Caki2 (cell line): ENCODE results near the gene PTPRN. TPM values are rescaled to one million over a fixed set of nuclear protein-coding genes. Genes with fewer than 3 reads are reported as not detected.
A peak's percentile ranks its signal among the peaks of the same experiment; 100 is the strongest.
"Not testable (repeated sequence)": the region's sequence is repeated elsewhere in the genome, so short reads cannot be mapped to it uniquely, and the experiment has no call there.

ENCODE experiments used
- DNase-seq: peaks from one replicate; pipeline ENCODE4 v3.0.0-alpha.2; 2015; ENCODE audit warnings: low read depth
- in situ Hi-C: cut with HindIII; loops from 2 replicates; pipeline ENCODE4 v1.10.0; 2016; ENCODE audit warnings: low sequenced_read_pairs, low pct_unique_long_range_greater_than_20kb, mixed read lengths
- total RNA-seq: library from RNA; depleted of rRNA; stranded (reverse); fragments of >200 nt; shearing (Covaris generic); gene quantifications from 2 replicates; pipeline ENCODE4 v1.2.3, GENCODE V29; 2014; ENCODE audit warnings: low replicate concordance

Gene PTPRN
- total RNA-seq, 1 experiment from 2014 or later: not detected

DNA sequence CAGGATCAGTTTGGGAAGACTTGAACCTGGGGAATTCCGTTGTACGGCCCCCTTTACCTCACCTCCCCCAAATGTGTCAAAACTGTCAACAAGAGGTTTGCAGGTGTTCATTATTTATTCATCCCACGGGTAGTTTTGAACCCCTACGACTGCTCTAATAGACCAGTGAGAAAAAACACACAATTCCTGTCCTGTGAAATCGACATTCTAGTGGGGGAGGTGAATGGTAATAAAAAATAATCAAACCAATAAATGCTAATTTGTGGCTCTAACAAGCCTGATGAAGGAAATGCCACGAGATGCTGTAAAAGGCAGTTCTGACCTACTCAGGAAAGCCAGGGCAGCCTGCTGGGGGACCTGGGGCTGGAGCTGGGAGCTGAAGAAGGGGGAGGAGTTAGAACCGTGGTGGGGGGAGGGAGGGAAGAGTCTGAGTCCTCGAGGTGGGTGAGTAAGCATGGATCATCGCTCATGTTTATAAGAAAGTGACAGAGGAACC is 30.5 kb downstream of the PTPRN start:
- in situ Hi-C loops: no loop called here
- DNase-seq: peak; percentile 99

DNA sequence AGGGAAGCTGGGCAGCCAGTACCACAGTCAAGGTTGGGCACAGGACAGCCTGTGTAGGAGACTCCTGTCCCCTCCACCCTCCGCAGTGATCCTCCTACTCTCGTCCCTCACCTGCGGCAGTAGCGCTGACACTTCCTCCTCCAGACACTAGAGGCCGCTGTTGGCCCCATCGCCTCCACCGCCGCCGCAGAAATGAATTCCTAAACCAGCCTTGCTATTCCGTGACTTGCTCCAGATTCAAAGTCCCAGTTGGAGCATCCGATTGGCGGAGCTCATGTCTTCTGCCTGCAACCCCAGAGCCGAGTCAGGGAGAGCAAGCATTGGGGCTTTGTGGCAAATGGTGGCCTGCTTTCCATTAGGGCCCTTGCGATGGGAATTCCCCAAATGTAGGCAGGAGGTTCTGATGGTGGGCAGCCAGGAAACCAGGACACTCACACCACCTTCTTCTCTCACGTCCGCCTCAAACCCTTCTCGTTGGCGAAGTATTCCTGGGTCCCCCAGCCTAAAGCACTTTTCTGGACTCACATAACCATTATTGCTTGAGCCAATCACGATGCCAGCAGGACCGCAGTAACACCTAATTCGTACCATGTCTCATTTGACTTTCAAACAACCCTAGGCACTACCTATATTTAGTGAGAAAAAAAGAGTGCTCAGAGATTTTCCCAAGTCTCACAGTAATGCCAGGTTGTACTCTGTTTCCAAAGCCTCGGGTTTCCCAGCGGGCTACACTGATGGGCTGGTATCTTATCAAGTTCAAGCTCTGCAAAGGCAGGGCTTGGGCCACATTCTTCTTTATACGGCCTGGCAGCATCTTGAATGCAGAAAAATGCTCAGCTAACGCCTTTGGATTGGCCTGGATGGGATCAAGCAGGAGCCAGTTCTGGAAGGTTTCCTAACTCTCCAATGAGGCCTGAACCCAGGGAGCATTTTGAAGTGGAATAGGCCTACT is 31.2 kb downstream of the PTPRN start:
- in situ Hi-C loops: no loop called here
- peak; percentile 82 for DNase-seq

DNA sequence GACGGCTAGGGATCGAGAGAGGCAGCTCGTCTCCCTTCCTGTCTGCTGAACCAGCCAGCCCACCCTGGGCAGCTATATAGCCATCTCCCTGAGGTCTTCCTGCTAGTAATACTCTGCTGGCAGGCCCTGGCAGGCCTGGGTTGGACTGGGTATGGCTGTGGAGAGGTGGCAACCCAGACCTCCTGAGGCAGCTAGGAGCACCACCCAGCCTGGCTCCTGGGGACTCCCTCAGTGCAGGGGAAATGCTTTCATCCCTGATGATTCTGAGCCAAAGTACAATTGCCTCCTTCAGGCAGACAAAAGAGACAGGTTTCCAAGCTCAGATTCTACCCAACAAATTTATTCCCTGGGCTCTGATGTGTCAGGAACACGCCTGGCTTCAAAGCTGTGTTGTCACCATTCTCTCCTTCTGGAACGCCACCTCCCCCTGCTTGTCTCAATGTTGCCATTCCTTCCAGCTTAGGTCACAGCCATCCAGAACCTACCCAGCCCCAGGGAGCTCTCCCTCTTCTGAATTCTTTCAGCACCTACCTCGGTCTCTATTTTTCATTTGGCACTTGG is 34.8 kb downstream of the PTPRN start:
- peak; percentile 79 for DNase-seq
- in situ Hi-C loops: no loop called here

DNA sequence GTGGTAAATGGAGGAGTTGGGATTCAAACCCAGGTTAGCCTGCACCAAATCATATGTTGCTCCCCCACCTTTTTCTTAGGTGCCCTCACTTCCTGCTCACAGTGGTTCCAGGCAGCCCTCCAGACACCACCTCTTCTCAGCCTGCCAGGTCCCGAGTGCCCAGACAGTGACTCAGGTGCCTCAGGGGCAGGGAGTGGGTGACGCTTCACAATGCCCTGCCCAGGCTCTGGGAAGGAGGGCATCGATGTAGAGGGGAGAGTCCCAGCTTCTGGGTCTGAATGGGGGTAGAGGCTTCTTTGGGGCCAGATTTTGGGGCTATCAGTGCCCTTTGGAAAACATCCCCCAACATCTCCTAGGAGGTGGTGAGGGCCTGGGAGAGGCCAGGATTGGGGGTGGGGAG is 35.3 kb downstream of the PTPRN start:
- in situ Hi-C loops: no loop called here

DNA sequence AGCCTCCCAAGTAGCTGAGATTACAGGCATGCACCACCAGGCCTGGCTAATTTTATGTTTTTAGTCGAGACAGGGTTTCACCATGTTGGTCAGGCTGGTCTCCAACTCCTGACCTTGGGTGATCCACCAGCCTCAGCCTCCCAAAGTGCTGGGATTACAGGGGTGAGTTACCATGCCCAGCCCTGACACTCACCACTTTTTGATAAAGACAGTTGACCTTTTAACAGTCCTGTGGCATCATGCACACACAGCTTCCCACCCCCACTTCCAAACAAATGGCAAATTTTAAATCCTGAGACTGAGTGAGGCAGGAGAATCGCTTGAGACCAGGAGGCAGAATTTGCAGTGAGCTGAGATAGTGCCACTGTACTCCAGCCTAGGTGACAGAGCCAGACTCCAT is 36.2 kb downstream of the PTPRN start:
- in situ Hi-C loops: no loop called here
- no peak for DNase-seq

More for the DNA sequence above, 35.3 kb downstream of the PTPRN start:
- peak; percentile 77 for DNase-seq

DNA sequence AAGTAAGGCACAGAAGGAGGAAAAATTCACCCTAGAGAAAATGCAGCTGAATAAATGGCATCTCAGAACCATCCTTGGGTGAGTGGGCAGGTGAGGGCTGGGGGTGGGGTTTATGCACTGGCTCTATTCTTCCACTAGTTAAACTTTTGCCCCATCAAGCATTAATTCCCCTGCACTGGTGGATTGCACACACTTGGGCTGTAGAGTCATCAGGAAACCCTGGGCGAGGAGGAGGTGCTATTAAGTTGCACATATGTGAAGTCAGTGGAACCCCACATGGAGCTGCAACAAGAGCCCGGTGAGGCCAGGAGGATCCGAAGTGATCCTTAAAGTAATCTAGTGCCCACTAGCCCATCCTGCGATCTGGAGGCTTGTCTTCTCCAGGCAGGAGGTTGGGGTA is 36.8 kb downstream of the PTPRN start:
- in situ Hi-C loops: no loop called here
- no peak for DNase-seq

DNA sequence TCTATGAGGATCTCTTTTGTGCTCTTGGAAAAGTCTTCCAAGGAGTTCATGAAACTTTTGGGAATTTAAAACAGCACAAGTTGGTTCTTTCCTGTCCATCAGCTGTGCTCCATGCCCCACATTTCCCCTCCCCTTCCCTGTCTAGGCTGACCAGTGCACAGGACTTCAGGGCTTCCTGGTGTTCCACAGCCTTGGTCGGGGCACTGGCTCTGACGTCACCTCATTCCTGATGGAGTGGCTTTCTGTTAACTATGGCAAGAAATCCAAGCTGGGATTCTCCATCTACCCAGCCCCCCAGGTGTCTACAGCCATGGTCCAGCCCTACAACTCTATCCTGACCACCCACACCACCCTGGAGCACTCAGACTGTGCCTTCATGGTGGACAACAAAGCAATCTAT is 38.2 kb downstream of the PTPRN start:
- in situ Hi-C loops: no loop called here
- DNase-seq: no peak

DNA sequence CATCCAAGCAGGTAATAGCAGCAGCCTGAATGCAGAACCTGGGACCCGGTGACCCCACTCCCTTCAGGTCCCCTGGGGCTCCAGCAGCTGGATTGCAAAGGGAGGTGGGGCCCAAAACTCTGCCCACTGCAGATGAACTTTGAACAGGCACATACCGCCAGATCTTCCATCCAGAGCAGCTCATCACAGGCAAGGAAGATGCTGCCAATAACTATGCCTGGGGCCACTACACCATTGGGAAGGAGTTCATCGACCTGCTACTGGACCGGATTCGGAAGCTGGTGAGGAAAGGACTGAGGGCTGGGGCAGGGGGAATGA is 39.2 kb downstream of the PTPRN start:
- no peak for DNase-seq
- in situ Hi-C loops: no loop called here

DNA sequence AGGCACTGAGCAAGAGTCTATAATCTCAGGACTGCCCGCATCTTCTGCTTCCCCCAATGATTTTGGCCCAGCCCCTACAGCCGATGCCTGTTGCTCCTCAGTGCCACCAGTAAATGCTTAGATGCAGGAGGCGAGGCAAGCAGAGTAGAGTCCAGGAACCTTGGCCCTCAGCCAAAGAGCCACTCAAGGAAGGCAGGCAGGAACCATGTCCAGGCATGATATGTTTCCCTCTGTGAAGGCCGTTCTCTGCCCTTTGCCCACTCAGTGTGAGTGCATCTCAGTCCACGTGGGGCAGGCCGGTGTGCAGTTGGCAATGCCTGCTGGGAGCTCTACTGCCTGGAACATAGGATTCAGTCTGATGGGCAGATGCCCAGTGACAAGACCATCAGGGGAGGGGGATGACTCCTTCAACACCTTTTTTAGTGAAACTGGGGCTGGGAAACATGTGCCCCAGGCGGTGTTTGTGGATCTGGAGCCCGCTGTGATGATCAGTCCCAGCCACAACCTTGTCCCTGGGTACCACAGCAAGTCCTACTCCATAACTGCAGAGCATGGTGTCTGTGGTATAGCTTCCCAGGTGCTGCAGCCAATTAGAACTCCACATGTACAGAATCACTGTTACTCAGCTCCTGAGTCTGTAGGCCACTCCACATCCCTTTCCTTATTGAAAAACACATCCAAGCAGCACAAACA is 39.7 kb downstream of the PTPRN start:
- in situ Hi-C loops: no loop called here
- peak; percentile 67 for DNase-seq

DNA sequence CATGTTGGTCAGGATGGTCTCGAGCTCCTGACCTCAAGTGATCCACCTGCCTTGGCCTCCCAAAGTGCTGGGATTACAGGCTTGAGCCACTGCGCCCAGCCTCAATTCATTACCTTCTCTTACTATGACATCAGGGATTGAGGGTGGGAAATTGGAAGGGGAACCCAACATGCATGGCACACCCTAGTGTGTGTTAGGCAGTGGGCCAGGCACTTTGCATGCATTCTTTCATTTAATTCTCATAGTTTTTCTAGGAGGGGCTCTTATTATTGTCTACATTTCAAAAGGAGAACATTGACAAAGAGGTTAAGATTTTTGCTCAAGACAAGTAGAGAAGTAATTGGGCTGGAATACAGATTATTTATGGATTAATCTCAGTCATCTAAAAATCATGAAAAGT is 40.9 kb downstream of the PTPRN start:
- in situ Hi-C loops: no loop called here
- no peak for DNase-seq

DNA sequence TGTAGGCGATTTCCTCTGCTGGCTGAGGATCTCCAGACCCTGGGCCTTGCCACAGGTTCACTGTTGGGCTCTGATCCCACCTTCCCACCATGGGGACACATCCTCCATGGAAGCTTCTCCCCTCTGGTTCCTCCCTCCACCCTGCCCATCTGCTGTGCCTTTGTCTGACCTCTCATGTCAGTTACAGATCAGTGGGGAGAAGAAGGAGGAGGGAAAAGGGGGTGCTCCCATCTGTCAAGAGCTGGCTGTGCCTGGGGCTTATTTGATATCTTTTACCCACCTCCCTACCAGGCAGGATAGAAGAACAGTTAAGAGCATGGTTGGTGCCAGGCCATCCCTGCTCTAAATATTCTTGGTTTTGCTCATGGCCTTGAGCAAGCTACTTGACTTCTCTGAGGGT is 42.3 kb downstream of the PTPRN start:
- in situ Hi-C loops: no loop called here

DNA sequence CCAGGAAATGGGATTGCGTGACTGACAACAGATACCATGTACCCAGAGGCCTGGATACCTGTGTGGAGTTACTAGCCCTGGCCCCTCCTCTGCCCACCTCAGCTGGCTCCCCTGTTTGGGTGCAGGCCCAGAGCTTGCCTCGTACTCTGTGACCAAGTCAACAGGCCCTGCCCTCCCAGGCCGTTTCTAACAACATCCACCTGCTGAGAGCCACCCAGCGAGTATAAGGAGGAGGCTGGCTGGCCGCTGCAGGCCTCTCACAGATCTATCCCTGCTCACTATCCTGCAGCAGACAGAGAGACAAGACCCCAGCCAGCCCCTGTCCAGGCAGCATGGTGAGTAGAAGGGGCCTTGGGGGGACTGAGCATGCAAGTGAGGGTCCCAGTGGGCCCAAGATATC is 43.0 kb downstream of the PTPRN start:
- in situ Hi-C loops: no loop called here

More for the DNA sequence above, 42.3 kb downstream of the PTPRN start:
- no peak for DNase-seq

DNA sequence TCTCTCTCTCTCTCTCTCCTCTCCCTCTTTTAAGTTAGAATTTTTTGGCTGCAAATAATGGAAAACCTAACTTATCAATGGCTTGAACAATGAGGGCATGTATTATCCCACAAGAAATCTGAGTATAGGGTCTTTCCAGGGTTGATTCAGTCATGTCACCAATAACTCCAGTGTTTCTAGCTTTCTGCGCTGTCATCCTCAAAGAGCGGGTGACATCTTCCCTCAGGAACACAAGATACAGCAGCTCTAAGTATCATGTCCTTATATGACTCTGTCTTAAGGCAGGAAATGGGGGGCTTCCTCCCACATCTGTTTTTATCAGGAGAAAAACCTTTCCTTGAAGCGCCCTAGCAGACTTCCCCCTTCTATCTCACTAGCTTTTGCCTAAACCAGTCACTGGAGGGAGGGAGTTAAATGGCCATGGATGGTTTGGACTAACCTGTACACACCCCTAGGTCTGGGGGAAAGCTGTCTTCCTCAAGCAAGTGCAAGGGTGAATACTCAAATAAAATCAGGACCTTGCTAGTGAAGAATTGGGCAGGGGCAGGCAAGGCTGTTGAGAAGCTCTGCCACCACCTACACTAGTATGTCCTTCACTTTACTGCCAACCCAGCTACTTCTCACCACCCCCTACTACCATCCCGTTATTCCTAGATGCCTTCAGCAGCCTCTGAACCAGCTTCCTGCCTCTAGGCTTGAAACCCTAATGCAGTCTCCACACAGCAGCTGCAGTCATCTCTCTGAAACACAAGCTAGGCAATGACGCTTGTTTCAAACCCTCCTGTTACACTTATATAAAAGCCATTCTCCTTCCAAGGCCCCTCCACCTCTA is 48.0 kb downstream of the PTPRN start:
- in situ Hi-C loops: no loop called here

More for the DNA sequence above, 43.0 kb downstream of the PTPRN start:
- no peak for DNase-seq

DNA sequence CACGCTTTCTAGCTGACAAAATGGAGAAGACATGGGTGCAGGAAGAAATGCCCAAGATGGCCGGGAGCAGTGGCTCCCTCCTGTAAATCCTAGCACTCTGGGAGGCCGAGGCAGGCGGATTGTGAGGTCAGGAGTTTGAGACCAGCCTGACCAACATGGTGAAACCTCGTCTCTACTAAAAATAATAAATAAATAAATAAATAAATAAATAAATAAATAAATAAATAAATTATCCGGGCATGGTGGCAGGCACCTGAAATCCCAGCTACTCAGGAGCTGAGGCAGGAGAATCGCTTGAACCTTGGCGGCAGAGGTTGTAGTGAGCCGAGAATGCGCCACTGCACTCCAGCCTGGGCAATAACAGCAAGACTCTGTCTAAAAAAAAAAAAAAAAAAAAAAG is 50.3 kb downstream of the PTPRN start:
- in situ Hi-C loops, DNase-seq: not testable (repeated sequence)

More for the DNA sequence above, 48.0 kb downstream of the PTPRN start:
- no peak for DNase-seq

DNA sequence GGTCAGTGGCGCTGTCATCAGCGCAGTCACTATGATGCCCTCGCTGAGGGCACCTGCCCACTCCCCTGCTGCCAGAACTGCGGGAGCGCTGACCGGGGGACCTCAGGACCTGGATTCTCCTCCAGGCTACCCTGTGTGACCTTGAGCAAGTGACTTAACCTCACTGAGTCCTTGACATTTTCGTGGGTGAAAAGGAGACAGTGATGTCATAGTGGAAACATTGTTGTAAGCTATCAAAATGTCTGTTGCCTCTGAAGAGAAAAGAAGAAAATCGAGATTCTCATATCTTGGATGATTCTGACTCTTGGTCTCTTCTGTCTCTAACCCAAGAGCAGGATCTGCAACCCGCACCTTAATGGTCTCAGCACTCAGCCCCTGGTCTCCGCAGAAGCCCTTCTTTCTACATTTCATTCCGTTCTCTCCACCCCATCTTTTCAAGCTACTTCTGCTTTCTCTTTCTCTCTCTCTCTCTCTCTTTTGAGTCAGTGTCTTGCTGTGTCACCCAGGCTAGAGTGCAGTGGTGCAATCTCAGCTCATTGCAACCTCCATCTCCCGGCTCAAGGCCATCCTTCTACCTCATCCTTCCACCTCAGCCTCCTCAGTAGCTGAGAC is 54.5 kb downstream of the PTPRN start:
- in situ Hi-C loops: no loop called here
- no peak for DNase-seq

DNA sequence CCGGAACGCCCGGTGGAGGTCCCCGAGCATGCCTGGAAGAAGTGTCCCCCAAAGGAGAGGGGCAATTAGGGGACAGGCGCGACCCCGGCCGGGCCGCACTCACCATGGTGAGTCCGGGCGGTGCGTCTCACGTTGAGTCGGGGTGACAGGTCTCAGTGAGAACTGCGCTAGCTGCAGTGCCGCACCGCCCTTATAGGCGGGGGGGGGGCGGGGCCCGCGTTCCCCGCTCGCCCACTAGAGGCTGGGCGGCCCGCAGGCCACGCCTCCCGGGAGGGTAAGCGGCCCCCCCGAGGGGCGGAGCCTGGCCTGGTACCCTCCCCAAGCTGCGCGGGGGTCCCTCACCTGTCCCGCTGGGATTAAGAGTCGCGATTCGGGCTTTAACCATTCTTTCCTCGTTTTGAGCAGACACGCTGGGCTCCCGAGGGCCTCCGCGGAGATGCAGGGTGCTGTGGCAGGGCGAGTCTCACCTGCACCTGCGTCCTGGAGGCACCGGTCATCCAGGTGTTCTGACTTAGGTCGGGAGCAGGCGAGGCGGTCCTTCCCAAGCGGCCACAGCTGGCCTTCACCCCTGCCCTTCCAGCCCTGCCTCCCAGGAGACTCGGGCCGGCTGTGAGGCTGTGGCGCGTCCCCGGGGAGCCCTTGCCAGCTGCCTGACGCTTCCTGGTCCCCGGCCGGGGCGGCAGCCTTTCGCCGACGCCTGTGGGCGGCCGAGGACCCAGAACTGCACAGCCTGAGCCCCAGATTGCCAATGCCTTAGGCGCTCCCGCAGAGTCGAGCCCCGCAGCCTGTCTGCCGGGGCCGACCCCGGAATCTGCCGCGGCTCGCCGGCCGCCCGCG is 55.2 kb downstream of the PTPRN start, which contains the start of gene TUBA4A:
Gene TUBA4A (minus strand): TSS at position 166 of the 837 bp plus-strand sequence. CDS start 60 bp downstream, at position 106.
- peak; percentile 81 for DNase-seq
- in situ Hi-C loops: no loop called here
